CMK (cell line): Measurements from ENCODE around the gene PLCD3.

Experiments
- DNase-seq: peaks from one replicate; pipeline ENCODE4 v3.0.0-alpha.2; 2010; ENCODE audit warnings: low read depth

Gene PLCD3

DNA sequence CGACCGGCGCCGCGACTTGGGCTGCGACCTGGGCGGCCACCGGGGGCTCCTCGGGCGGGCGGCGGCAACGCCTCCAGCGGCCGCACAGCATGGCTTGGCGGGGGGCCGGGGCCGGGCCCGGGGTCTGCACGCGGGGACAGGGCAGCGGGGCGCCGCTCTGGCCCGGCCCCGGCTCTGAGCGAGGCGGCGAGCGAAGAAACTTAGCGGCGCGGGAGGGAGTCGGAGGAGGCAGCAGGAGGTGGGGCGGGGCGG, at the start of gene PLCD3:
PLCD3 (minus strand) TSS at position 196 of the 252 bp plus-strand sequence; CDS start at position 91, 105 bp downstream.
- DNase-seq: no peak

DNA sequence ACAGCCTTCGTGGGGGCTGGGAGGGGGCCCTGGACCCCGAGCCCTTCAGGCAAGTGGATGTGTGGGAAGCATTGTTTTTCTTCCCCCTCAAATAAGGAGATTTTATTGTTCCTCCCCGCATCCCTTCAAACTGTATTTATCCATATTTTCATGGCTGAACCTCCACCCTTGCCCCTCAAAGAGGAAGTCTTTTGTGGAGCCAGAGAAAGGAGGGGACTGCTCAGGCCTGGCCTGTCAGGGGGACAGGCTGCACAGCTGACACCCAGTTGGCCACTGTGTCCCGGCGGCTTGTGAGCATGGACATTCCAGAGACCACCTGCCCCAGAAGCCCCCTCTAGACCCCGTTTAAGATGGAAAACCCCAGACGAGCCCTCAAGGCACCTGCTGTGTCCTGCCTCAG, 45.2 kb upstream of the PLCD3 start:
- DNase-seq: no peak

GRCh38 chr17:45175759-45176115, 43.4 kb upstream of the PLCD3 start:
- no peak for DNase-seq

DNA sequence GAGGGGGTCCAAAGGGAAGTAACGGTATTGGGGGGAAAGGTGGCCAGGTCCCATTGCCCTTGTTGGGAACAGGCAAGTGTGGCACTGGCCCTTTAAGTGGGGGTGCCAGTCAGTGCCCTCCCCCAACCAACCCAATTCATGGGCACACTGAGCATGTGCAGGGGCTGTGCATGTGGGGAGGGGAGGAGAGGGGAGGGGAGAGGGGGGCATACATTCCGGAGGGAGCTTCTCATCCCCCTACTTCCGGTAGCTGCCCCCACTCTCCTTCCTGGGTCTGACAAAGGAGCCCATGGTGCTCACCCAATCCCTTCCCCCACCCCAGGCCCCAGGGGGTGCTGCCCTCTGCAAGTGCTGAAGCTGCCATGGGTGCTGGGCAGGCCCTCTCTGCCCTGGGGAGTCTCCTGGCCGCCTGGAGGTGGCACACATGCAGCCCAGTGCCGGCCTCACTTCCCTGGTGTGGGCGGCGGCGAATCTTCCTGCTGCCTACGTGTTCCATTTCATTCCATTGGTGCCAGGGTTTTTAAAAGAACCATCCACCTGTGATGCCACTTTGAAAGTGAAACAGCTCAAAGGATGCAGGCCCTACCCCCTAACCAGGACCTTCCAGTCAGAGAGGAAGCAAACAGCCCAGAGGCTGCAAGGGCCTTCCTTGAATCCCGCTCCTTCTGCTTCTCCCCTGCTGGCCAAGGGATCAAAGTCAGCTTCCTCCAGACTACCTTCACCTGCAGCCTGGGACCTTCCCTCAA, 40.4 kb upstream of the PLCD3 start:
- DNase-seq: no peak

- no peak for DNase-seq
Measured at GRCh38 chr17:45172232-45172540, 39.9 kb upstream of the PLCD3 start.

DNA sequence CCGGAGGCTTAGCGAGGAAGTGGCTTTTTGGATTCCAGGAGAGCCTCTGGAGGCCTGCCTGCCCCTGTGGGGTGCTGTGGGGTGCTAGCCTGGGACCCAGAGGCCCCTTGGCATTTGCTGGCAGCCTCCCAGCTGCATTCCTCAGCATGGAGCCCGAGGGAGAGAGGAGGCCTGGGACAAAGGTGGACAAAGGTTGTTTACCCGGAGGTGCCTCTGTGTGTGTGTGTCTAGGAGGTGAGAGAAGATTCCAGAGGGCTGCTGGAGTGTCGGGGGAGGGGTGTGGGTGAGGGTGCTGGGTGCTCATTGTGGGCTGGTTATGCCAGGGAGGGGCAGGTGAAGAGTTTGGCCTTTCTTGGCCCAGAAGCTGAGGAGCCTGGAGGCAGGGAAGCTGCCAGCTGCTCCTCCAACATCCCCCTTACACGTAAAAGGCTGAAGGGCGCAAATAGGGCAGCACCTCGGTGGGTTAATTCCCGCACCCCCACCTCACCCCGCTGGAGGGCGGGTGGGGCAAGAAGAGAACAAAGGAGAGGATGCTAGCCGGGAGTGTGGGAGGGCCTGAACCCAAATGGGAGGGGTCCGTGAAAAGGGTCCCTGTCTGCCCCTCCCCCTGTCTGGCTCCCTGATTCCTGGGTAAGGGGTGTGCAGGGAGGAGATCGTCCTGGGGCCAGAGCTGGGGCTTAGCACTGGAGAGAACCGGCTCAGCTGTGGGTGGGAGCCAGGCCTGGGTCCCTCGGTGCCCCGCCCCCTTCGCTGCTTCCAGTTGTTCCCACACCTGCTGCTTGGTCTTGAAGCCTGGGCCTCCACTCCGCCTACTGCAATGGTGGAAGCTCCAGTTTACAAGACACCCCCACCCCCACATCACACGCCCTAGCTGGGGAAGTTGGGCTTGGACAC, 39.3 kb upstream of the PLCD3 start:
- no peak for DNase-seq

DNA sequence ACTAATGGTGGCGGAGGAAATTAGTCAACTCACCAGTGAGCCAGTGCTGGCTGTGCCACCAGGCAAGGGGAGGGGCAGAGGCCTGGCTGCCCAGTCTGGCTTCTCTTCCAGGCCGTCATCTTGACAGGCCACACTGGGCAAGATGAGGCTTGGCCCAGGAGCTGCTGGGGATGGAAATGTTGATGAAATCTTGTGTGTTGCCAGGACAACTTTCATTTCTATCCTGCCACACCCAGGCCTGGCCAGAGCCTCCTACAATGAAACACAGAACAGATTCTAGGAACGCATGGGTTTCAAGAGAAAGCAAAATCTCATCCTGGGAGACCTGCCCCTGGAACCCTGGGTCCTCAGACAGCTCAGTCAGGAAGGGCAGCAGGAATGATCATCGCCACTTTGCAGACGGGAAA, 38.6 kb upstream of the PLCD3 start:
- DNase-seq: no peak

- DNase-seq: no peak
Measured at GRCh38 chr17:45170280-45170930, 38.1 kb upstream of the PLCD3 start.

- no peak for DNase-seq
Measured at GRCh38 chr17:45168991-45169752, 36.9 kb upstream of the PLCD3 start.

GRCh38 chr17:45164734-45165269, 32.5 kb upstream of the PLCD3 start:
- no peak for DNase-seq

DNA sequence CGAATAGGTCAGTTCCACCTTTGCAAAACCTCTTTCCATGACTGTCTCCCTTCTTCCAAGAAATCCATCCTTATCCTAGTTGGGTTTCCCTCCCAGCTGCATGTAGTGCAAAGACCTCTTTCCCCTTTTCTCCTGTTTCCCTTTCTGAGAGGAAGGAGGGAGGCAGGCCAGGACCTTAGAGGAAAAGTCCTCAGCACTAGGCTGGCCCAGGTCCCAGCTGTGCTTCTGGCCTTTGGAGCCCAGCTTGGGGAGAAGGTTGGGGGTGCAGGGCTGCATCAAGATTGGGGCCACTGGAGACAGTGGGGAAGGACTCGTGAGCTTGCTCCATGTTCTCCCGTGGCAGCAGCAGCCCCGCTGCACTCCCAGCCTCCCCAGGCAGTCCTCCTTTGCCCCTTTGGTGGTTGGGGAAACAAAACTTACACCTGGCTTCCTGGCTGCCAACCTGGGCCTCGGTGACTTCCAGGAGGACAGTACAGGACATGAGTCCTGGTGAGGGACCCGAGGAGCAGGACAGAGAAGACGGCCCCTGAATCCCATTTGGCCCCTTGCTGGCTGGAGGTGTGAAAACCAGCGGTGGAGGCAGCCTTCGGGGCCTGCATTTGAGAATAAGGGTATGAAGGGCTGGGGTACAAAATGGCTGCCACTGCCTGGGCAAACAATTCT, 29.8 kb upstream of the PLCD3 start:
- DNase-seq: no peak

- peak; percentile 99 for DNase-seq
Measured at GRCh38 chr17:45161288-45162024, 29.1 kb upstream of the PLCD3 start, which contains the start of gene HEXIM2. Gene HEXIM2, plus strand, starts transcription at chr17:45161875. Its CDS starts 919 bp downstream, at chr17:45162794.

- peak; percentile 76 for DNase-seq
Measured at GRCh38 chr17:45160447-45161287, 28.4 kb upstream of the PLCD3 start.

- DNase-seq: no peak
Measured at GRCh38 chr17:45156242-45156641, 23.9 kb upstream of the PLCD3 start.

- DNase-seq: no peak
Measured at GRCh38 chr17:45155483-45155882, 23.2 kb upstream of the PLCD3 start.

- DNase-seq: no peak
Measured at GRCh38 chr17:45155029-45155428, 22.7 kb upstream of the PLCD3 start.

DNA sequence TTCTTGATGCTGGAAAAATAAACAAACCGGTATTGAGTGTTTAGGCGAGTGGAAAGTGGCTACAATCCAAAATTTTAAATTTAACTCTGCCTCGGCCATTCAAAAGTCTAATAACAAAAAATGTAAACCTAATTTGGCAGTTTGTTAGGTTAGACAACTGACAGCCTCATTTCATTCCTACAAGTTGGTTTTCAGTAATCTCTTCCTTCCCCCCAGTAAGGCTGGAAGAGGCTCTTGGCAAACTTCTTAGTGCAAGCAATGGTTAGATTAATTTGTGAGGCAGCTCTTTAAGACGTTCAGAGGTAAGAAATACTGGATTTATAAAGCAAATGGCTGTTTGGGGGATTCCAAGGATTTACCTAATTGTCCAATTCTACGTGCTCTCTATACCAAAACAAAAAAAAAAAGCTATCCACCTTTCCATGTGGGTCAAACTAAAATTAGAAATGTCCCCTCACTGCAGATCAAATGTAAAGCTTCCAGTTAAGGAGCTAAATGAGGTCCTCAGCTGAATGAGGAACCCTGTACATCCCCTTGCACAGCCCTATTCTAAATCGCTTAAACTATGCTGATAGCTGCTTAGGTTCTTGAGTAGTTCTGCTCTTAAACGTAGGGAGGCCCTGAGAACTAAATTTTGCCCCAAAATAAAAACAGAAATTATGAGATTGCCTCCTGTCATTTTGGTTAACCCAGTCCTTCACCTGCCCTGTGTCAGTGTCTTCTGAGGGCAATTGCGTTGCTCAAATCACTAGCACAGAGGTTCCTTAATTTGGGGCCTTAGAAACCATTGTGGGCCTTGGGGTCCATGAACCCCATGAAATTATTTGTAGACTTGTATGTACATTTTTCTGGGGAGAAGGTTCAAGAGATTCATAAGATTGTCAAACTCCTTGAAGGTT, 18.8 kb upstream of the PLCD3 start:
- DNase-seq: no peak

DNA sequence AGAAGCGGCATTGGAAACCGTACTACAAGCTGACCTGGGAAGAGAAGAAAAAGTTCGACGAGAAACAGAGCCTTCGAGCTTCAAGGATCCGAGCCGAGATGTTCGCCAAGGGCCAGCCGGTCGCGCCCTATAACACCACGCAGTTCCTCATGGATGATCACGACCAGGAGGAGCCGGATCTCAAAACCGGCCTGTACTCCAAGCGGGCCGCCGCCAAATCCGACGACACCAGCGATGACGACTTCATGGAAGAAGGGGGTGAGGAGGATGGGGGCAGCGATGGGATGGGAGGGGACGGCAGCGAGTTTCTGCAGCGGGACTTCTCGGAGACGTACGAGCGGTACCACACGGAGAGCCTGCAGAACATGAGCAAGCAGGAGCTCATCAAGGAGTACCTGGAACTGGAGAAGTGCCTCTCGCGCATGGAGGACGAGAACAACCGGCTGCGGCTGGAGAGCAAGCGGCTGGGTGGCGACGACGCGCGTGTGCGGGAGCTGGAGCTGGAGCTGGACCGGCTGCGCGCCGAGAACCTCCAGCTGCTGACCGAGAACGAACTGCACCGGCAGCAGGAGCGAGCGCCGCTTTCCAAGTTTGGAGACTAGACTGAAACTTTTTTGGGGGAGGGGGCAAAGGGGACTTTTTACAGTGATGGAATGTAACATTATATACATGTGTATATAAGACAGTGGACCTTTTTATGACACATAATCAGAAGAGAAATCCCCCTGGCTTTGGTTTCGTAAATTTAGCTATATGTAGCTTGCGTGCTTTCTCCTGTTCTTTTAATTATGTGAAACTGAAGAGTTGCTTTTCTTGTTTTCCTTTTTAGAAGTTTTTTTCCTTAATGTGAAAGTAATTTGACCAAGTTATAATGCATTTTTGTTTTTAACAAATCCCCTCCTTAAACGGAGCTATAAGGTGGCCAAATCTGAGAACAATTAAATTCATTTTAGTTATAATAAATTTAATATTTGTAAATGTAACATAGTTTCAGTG, 17.7 kb upstream of the PLCD3 start:
- no peak for DNase-seq
